HG03039 (cell line): ENCODE data around the gene FBXO46.
"Not testable (repeated sequence)": the region's sequence is repeated elsewhere in the genome, so short reads cannot be mapped to it uniquely, and the experiment has no call there.

Experiments
- ATAC-seq: cut with Tn5 transposase; IDR thresholded peaks from one replicate; pipeline ENCODE4 v1.9.1; 2021; ENCODE audit warnings: mild to moderate bottlenecking, moderate library complexity; ENCODE audit not compliant: unreplicated experiment

Gene FBXO46

GRCh38 chr19:45729800-45730290, 851 bp downstream of the FBXO46 start:
- no peak for ATAC-seq

DNA sequence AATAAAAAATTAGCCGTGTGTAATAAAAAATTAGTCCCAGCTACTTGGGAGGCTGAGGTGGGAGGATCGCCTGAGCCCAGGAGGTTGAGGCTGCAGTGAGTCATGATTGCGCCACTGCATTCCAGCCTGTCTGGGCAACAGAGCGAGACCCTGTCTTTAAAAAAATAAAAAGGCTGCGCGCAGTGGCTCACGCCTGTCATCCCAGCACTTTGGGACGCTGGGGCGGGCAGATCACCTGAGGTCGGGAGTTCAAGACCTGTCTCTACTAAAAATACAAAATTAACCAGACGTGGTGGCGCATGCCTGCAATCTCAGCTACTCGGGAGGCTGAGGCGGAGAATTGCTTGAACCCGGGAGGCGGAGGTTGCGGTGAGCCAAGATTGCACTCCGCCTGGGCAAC, 2.0 kb downstream of the FBXO46 start:
- not testable (repeated sequence) for ATAC-seq

- not testable (repeated sequence) for ATAC-seq
Measured at GRCh38 chr19:45720065-45720464, 10.6 kb downstream of the FBXO46 start.

- ATAC-seq: no peak
Measured at GRCh38 chr19:45717983-45718650, 12.6 kb downstream of the FBXO46 start.

- ATAC-seq: peak; percentile 87
Measured at GRCh38 chr19:45717131-45717982, 13.3 kb downstream of the FBXO46 start.

- no peak for ATAC-seq
Measured at GRCh38 chr19:45716359-45717130, 14.2 kb downstream of the FBXO46 start.

DNA sequence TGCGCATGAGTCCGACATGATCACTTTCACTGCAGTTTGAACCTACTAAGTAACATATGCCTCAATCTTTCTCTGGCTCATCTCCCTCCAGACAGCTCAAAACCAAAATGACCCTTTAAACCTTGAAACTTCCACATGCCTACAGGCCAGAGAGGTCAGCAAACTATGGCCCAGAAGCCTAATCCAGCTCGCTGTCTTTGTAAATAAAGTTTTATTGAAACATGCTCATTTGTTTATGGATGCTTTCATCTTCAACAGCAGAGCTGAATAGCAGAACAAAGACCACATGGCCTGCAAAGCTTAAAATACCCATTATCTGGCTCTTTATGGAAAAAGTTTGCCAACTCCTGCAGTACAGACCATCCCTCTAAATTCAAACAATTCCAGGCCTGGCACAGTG, 15.6 kb downstream of the FBXO46 start:
- ATAC-seq: no peak

DNA sequence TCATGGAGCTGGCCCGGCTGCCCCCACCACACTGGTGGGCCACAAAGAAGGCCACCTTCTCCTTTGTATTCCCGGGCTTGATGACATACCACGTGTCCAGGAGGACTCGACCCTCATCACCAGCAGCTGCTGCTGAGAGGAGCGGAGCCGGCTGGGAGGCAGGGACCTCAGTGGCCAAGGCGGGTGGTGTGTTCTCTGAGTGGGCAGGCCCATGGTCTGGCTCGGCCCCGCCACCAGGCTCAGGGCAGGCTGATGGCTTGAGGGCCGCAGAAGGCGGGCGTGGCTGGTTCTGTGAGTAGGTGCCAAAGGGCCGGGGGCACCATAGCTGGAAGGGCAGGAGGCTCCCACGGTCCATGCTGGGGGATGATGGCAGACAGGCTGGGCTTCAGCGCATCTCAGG, 17.6 kb downstream of the FBXO46 start:
- ATAC-seq: no peak

GRCh38 chr19:45712699-45713067, 18.0 kb downstream of the FBXO46 start:
- no peak for ATAC-seq

DNA sequence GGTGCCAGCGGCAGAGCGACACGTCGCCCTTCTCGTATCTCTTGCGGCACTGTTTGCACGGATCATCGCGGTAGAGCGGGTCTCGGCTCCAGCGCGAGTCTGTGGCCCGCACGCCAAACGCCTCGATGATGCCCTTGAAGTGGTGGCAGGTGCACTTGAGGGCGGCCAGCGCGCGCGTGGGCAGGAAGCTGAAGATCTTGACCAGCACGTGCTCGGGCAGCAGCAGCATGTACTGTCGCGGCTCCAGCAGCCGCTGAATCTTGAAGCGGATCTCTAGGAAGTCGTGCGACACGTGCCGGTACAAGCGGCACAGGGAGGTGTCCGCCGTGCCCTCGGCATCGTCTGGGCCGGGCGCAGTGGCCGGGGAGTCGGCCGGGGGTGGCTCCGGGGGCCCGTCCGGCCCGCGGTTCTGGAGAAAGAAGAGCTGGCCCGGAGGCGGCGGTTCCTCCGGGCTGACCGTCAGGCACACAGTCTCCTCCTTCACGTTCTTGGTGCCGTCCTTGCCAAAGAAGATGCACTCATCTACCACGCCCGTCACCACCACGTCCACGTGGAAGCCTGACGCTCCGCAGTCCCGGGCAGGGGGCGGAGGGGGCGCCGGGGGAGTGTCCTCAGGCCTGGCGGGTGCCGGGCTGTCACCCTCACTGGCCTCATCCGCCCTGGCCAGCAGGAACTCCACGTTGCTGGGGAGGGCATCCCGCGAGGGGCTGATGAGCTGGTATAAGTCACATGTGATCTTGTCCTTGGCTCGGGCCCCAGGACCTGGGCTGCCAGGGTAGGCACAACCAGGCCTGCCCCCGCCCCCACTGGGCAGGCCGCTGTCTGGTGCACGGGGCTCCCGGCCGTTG, 18.6 kb downstream of the FBXO46 start:
- no peak for ATAC-seq

DNA sequence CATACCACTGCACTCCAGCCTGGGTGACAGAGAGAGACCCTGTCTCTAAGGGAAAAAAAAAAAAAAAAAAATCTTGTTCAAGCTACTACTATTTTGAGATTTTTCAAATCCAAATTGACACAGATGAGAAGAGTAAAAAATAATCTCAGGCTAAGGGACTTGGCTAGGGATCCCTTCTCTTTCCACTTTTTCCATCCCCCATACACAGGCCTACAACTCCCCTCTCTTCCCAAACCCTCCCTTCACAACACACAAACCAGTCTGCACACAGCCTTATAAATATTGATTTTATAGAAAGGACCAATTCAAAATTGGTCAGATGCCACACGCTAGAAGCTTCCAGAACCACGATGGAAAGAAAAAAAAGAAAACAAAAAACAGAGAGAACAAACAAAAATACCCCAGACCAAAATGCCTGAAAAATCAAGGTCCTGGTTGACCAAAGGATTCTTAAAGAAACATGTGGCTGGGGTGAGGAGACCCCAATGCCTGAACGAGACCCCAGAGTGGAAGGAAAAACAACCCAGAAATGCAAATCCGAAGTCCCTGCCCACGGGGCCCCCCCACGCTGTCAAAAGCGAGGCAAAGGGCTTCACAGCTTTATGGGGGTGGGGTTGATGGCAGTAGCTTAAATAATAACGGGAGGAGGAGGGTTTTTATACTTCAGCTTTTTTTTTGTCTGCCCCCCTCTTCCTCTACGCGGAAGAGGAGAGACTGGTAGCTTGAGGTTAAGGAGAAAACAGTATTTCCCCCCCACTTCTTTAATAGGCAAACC, 20.2 kb downstream of the FBXO46 start:
- no peak for ATAC-seq

DNA sequence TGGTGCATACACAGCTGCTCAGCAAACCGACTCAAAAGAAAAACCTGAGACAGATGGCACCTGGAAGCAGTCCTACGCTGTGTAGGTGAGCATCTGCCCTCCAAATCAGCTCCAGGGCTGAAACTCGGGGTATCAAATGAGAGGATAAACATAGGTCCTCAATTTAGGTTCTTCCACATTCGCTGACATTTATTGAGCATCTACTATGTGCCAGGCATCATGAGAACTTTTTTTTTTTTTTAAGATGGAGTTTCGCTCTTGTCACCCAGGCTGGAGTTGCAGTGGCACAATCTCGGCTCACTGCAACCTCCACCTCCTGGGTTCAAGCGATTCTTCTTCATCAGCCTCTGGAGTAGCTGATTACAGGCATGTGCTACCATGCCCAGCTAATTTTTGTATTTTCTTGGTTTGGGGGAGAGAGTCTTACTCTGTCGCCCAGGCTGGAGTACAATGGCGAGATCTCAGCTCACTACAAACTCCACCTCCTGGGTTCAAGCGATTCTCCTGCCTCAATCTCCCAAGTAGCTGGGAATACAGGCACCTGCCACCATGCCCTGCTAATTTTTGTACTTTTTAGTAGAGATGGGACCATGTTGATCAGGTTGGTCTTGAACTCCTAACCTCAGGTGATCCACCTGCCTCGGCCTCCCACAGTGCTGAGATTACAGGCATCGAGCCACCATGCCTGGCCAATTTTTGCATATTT, 24.8 kb downstream of the FBXO46 start:
- ATAC-seq: no peak

DNA sequence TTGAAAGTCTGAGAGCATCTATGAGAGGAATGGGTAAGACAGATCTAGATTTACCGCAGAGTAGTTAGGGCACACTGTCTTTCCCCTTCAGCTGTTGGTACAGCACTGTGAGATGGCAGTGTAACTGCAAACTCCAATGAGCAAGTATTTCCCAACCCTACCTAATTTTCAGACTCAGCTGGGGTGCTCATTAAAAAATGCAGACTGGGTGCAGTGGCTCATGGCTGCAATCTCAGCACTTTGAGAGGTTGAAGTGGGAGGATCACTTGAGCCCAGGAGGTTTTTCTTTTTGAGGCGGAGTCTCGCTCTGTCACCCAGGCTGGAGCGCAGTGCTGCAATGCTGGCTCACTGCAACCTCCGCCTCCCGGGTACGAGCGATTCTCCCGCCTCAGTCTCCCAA, 25.6 kb downstream of the FBXO46 start:
- no peak for ATAC-seq

DNA sequence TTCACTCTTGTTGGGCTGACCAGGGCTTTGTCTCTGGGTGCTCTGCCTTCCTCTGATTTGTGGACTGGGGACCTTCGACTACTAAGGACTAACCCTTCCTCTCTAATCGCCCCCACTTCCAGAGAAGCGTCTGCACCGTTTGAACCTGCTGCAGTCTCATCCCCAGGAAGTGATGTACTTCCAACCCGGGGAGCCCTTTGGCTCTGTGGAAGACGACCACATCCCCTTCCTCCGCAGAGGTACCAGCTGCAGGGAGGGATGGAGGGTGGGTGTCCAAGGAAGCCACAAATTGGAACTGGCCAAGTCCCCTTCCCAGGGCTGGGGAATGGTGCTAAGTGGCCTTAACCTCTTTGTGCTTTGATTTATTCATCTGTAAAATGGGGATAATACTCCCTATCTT, 29.0 kb downstream of the FBXO46 start:
- ATAC-seq: no peak

- no peak for ATAC-seq
Measured at GRCh38 chr19:45693106-45693788, 37.4 kb downstream of the FBXO46 start.

DNA sequence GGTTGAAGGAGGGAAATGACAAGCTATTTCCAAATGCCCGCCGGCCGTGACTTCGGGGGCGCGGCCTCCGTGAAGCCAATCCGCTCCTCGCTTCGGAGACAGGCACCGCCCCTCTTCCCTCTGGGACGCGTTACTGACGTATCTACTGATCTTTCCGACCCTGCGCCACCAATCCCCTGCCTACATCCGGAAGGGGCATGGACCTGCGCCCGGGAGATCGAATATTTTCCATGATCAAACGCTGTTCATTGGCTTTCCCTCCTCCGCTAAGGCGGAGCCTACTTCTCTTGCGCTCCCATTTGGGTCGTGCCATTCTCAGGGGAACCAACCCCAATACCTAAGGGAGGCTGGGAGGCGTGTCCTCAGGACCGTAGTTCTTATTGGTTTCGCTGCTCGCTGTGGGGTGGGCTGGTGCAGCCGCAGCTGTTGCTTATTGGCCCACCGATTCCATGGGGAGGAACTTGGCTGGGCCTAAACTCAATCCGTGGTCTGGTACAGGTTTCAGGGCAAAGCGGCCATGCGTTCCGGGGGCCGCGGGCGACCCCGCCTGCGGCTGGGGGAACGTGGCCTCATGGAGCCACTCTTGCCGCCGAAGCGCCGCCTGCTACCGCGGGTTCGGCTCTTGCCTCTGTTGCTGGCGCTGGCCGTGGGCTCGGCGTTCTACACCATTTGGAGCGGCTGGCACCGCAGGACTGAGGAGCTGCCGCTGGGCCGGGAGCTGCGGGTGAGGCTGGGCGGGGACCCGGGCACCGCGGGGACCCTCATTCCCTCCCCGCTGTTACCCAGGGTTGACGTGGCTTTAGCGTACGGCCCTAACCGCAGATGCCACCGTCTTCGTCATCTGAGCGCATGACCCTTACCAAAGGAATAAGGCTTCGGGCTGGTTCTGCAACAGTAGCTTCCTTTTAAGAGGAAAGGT, 38.2 kb downstream of the FBXO46 start, which contains the start of gene QPCTL:
QPCTL (plus strand) TSS at position 480 of the 919 bp plus-strand sequence; CDS start at position 518, 38 bp downstream.
- peak; percentile 80 for ATAC-seq

DNA sequence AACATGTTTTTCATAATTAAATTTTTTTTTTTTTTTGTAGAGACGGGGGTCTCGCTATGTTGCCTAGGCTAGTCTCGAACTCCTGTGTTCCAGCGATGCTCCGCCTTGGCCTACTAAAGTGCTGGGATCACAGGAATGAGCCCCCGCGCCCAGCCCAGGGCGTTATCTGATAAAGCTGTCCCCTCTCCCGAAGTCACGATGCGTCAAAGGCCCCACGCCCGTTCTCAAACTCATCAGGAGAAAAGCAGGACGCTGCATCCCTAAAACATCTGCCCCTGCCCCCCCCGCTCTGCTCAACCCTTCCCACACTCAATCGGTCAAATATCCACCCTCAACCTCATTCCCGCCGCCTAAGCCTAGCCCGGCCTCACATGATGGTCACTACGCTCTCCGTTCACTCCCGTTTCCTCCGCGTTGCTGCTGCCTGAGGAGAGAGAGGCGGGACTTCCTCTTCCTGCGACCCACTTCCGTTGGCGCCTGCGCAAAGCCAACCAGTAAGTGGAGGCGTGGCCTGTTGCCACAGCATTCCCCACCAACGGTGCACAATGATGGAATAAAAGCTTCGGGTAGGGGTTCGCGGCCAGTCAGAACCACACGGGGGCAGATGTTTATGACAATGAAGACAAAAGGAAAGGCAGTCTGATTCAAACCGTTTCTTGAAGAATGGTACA, 39.0 kb downstream of the FBXO46 start, which contains the start of gene SNRPD2:
SNRPD2 (minus strand) TSS at position 438 of the 671 bp plus-strand sequence; CDS start at position 373, 65 bp downstream.
- ATAC-seq: peak; percentile 56
